Measurements from ENCODE around the gene NDUFS3.

The NDUFS3 gene

DNA sequence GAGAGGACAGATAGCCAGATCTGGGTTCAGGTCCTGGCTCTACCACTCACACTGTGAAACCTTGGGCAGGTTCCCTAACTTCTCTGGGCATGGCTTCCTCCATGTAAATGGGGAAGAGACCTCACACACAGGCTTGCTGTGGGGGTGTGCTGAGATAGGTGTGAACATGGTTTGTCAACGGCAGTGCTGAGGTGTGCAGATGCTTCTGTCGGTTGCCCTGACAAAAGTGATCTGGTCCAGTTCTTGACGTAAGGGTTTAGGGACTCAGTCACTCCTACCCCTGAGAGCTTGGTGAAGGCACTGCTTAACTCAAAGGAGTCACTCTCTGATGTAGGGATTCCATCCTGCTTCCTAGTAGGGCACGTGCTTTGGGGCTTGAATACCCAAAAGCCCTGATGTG lies 13.4 kb downstream of the NDUFS3 start:
- H3K4me3 ChIP-seq (ENCODE audit: low read length): no peak overlapping the region
- no peak for DNase-seq (ENCODE audit: low read depth)
- TF ChIP-seq, protein P1, sequence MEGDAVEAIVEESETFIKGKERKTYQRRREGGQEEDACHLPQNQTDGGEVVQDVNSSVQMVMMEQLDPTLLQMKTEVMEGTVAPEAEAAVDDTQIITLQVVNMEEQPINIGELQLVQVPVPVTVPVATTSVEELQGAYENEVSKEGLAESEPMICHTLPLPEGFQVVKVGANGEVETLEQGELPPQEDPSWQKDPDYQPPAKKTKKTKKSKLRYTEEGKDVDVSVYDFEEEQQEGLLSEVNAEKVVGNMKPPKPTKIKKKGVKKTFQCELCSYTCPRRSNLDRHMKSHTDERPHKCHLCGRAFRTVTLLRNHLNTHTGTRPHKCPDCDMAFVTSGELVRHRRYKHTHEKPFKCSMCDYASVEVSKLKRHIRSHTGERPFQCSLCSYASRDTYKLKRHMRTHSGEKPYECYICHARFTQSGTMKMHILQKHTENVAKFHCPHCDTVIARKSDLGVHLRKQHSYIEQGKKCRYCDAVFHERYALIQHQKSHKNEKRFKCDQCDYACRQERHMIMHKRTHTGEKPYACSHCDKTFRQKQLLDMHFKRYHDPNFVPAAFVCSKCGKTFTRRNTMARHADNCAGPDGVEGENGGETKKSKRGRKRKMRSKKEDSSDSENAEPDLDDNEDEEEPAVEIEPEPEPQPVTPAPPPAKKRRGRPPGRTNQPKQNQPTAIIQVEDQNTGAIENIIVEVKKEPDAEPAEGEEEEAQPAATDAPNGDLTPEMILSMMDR (conservative IDR thresholded peaks at IDR 0.05; ENCODE audit: low read length): no peak

- TF ChIP-seq, protein P1 (conservative IDR thresholded peaks at IDR 0.05; ENCODE audit: low read length): no peak
- no peak overlapping the region for H3K4me3 ChIP-seq (ENCODE audit: low read length)
- no peak for DNase-seq (ENCODE audit: low read depth)
These were observed 14.1 kb downstream of the NDUFS3 start for GRCh38 chr11:47592970-47593369.

DNA sequence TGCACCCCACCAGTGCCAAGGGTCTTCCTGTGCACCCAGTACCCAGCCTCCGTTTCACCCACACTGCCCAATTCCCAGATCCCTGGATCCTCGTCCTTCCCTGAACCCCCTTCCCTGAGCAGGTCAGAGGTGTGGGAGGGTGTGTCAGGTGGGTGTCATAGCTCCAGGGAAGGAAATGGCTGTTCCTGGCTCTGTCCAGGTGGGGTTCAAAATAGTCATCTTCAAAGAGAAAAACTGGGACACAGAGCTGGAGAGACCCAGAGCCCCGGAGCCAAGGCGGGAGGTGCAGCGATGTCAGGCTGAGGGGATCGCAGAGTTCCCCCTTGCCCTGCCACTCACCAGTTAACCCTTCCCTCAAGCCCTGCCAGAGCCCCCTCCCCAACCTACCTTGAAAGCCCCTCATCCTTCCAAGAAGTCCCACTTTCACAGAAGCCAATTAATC lies 14.6 kb downstream of the NDUFS3 start:
- no peak overlapping the region for H3K4me3 ChIP-seq (ENCODE audit: low read length)
- TF ChIP-seq, protein P1 (conservative IDR thresholded peaks at IDR 0.05; ENCODE audit: low read length): no peak
- no peak for DNase-seq (ENCODE audit: low read depth)

DNA sequence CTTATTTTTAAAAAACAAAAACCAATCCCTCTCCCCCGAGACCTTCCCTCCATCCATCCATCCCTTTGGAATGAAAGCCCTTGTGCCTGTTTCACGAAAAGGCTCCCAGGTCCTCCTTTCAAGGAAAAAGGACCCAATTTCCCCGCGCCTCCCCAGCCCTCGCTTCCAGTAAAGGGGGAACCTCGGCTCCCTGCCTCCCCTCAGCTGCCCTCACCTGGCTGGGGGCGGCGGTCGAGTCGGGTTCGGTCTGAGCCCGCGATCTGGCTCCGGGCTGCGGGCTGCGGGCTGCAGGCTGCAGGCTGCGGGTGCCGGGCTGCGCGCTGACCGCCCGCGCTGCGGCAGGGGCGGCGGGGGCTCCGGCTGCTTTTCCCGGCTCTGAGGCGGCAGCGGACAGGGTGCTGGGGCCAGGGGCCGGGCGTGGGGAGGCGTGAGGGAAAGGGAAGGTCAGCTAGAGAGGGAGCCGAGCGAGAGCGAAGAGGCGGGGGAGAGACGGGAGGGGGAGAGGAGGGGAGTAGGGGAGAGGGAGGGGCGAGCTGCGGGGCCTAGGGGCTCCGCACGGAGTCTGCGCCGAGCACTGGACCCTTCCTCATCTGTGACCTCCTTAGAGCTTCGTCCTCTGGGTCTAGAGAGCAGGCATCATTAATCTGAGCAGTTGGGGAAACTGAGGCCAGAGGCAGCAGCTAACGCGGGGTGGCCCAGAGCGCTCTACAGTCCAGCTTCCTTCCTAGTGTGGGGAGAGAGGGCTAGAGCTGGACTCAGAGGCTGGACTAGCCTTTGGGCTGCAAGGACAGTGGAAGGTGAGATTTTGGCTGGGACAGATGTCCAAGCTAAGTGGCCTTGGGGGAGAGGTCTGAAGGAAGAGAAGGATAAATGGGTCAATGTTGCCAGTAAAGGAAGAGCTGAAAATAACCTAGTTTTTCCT lies 15.3 kb downstream of the NDUFS3 start, which contains the start of gene C1QTNF4:
C1QTNF4 (minus strand) TSS at position 478 of the 922 bp plus-strand sequence. CDS start 3,601 bp downstream, outside the sequence.
- peak within 1 kb of the TSS; percentile 27 for H3K4me3 ChIP-seq (ENCODE audit: low read length)
- TF ChIP-seq, protein P1 (conservative IDR thresholded peaks at IDR 0.05; ENCODE audit: low read length): no peak
- no peak for DNase-seq (ENCODE audit: low read depth)

DNA sequence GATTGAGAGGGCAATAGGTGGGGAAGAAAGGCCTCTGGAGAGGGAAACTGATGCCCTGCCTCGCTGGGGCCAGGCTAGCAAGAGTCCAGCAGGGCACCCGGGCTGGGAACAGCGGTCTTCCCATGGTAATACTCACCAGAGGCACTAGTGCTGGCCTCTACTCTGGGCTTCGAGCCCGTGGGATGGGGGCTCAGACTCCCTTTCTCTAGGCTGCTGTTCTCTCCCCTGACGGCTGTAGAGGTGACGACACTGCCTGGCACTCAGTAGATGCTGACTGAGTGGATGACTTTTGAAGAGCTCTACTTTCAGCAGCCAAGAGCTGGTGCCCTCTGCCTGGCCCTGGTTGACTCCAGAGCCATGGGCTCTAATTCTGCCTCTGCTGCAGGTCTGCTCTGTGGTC lies 16.2 kb downstream of the NDUFS3 start:
- TF ChIP-seq, protein P1 (conservative IDR thresholded peaks at IDR 0.05; ENCODE audit: low read length): no peak
- no peak overlapping the region for H3K4me3 ChIP-seq (ENCODE audit: low read length)
- no peak for DNase-seq (ENCODE audit: low read depth)

DNA sequence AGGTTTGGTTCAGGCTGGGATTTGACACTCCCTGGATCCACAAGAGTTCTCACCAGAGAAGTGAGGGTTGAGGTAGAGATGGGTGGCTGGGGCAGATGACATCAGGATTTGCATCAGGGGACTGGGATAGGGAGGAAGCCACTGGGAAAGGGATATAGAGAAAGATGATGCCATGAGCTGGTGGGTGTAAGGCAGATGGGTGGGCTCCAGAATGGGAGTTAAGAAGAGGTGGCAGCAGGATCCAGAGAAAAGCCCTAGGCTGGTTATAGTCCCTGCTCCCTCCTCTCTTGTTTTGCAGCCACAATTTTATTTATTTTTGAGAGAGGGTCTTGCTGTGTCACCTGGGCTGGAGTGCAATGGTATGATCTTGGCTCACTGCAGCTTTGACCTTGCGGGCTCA lies 17.1 kb downstream of the NDUFS3 start:
- TF ChIP-seq, protein P1 (conservative IDR thresholded peaks at IDR 0.05; ENCODE audit: low read length): no peak

GRCh38 chr11:47599902-47600301 lies 21.0 kb downstream of the NDUFS3 start:
- H3K4me3 ChIP-seq (ENCODE audit: low read length): no peak overlapping the region
- TF ChIP-seq, protein P1 (conservative IDR thresholded peaks at IDR 0.05; ENCODE audit: low read length): no peak
- DNase-seq (ENCODE audit: low read depth): no peak

More for the DNA sequence above, 17.1 kb downstream of the NDUFS3 start:
- no peak overlapping the region for H3K4me3 ChIP-seq (ENCODE audit: low read length)
- DNase-seq (ENCODE audit: low read depth): no peak

All from AG10803 (cell line).